DND-41 (cell line): ENCODE measurements around the gene PDE6A.

Experiments used
- EZH2 ChIP-seq: IDR thresholded peaks from 3 replicates; pipeline ENCODE4 v1.6.1; 2012; ENCODE audit warnings: borderline replicate concordance, low read depth, mild to moderate bottlenecking, moderate library complexity, low read length, inconsistent platforms; ENCODE audit not compliant: severe bottlenecking
- TF ChIP-seq, protein P1 (sequence below): IDR thresholded peaks from 2 replicates; pipeline ENCODE4 v1.5.1; 2012; ENCODE audit warnings: borderline replicate concordance, low read length, moderate library complexity, mild to moderate bottlenecking; ENCODE audit not compliant: poor library complexity, severe bottlenecking; ENCODE audit errors: extremely low read depth

DNA sequence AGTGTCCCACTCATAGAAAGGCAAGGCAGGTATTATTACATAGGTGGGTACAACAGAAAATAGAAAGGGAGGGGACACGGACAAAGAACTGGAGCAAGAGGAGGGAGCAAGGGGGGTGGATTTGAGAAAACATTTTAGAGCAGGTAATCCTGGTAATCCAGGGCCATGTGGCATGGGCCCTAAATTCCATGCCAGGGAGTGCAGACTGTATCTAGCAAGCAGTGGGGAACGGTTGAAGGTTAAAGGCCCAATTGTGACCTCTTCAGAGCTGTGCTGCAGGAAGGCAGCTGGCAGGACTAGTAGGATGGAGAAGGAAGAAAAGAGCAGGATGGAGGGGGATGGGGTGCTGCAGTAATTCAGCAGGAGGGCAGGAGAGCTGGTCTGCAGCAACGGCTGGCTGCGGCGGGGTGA lies 75.2 kb downstream of the PDE6A start:
- TF ChIP-seq, protein P1, sequence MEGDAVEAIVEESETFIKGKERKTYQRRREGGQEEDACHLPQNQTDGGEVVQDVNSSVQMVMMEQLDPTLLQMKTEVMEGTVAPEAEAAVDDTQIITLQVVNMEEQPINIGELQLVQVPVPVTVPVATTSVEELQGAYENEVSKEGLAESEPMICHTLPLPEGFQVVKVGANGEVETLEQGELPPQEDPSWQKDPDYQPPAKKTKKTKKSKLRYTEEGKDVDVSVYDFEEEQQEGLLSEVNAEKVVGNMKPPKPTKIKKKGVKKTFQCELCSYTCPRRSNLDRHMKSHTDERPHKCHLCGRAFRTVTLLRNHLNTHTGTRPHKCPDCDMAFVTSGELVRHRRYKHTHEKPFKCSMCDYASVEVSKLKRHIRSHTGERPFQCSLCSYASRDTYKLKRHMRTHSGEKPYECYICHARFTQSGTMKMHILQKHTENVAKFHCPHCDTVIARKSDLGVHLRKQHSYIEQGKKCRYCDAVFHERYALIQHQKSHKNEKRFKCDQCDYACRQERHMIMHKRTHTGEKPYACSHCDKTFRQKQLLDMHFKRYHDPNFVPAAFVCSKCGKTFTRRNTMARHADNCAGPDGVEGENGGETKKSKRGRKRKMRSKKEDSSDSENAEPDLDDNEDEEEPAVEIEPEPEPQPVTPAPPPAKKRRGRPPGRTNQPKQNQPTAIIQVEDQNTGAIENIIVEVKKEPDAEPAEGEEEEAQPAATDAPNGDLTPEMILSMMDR: no peak
- no peak for TF ChIP-seq EZH2
